Measurements from ENCODE around the gene FER.
"Not testable (repeated sequence)": the region's sequence is repeated elsewhere in the genome, so short reads cannot be mapped to it uniquely, and the experiment has no call there.

Gene FER

GRCh38 chr5:108898707-108899106 lies 151.0 kb downstream of the FER start:
- no peak for DNase-seq

GRCh38 chr5:108899244-108899643 lies 151.5 kb downstream of the FER start:
- not testable (repeated sequence) for DNase-seq

- no peak for DNase-seq
Measured at GRCh38 chr5:108900668-108901067, 153.0 kb downstream of the FER start.

GRCh38 chr5:108905805-108906204 lies 158.1 kb downstream of the FER start:
- no peak for DNase-seq

- DNase-seq: no peak
Measured at GRCh38 chr5:108910627-108911026, 162.9 kb downstream of the FER start.

- DNase-seq: no peak
Measured at GRCh38 chr5:108911055-108911454, 163.4 kb downstream of the FER start.

- DNase-seq: no peak
Measured at GRCh38 chr5:108917596-108917995, 169.9 kb downstream of the FER start.

- DNase-seq: no peak
Measured at GRCh38 chr5:108919591-108920326, 172.1 kb downstream of the FER start.

- DNase-seq: no peak
Measured at GRCh38 chr5:108924457-108924961, 176.8 kb downstream of the FER start.

- no peak for DNase-seq
Measured at GRCh38 chr5:108925073-108925472, 177.4 kb downstream of the FER start.

- no peak for DNase-seq
Measured at GRCh38 chr5:108930107-108930506, 182.4 kb downstream of the FER start.

- no peak for DNase-seq
Measured at GRCh38 chr5:108935611-108936010, 187.9 kb downstream of the FER start.

- no peak for DNase-seq
Measured at GRCh38 chr5:108937221-108937620, 189.5 kb downstream of the FER start.

GRCh38 chr5:108940506-108940905 lies 192.8 kb downstream of the FER start:
- DNase-seq: no peak

GRCh38 chr5:108941746-108942145 lies 194.0 kb downstream of the FER start:
- DNase-seq: no peak

GRCh38 chr5:108942701-108943100 lies 195.0 kb downstream of the FER start:
- DNase-seq: peak; percentile 79

GRCh38 chr5:108945094-108945493 lies 197.4 kb downstream of the FER start:
- DNase-seq: no peak

GRCh38 chr5:108946008-108946407 lies 198.3 kb downstream of the FER start:
- no peak for DNase-seq

- DNase-seq: peak; percentile 37
Measured at GRCh38 chr5:108947164-108947563, 199.5 kb downstream of the FER start.

- DNase-seq: no peak
Measured at GRCh38 chr5:108950276-108950675, 202.6 kb downstream of the FER start.

GRCh38 chr5:108953940-108954339 lies 206.2 kb downstream of the FER start:
- DNase-seq: no peak

- no peak for DNase-seq
Measured at GRCh38 chr5:108957333-108957732, 209.6 kb downstream of the FER start.

- no peak for DNase-seq
Measured at GRCh38 chr5:108966910-108967309, 219.2 kb downstream of the FER start.

GRCh38 chr5:108974594-108974993 lies 226.9 kb downstream of the FER start:
- DNase-seq: no peak

- DNase-seq: no peak
Measured at GRCh38 chr5:108975697-108976096, 228.0 kb downstream of the FER start.

All from NCI-H1048 (cell line).